Cardiac muscle cell (in vitro differentiated cells and primary cell): Measurements from ENCODE around the gene CCDC157. TPM values are rescaled to one million over a fixed set of nuclear protein-coding genes. Genes with fewer than 3 reads are reported as not detected.
"Not testable (repeated sequence)": the region's sequence is repeated elsewhere in the genome, so short reads cannot be mapped to it uniquely, and the experiment has no call there.

Experiments used
- DNase-seq, 2 donors: peaks; one replicate each; pipeline versions ENCODE4 v3.0.0 to v3.0.0-alpha.2; 2010 to 2017; ENCODE audit warnings: low read depth in 1 of 2, low spot score in 1 of 2
- H3K27ac ChIP-seq: fragments of 200-600 bp; sonication (generic); 2 replicates; pipeline ENCODE4 v1.5.1; 2016
- H3K27me3 ChIP-seq: fragments of 200-600 bp; sonication (generic); 2 replicates; pipeline ENCODE4 v1.6.0; 2016; ENCODE audit warnings: control low read depth
- H3K36me3 ChIP-seq: fragments of 200-600 bp; sonication (generic); 2 replicates; pipeline ENCODE4 v1.5.1; 2016; ENCODE audit warnings: control low read depth
- H3K4me1 ChIP-seq: fragments of 200-600 bp; sonication (generic); 2 replicates; pipeline ENCODE4 v1.8.1; 2017; ENCODE audit warnings: low read depth, mild to moderate bottlenecking, mixed run types
- H3K4me3 ChIP-seq: fragments of 200-600 bp; sonication (generic); 2 replicates; pipeline ENCODE4 v1.5.1; 2016; ENCODE audit warnings: mild to moderate bottlenecking
- H3K9me3 ChIP-seq: fragments of 200-600 bp; sonication (generic); 2 replicates; pipeline ENCODE4 v1.5.1; 2017; ENCODE audit warnings: low read depth, mild to moderate bottlenecking, control low read depth
- CTCF ChIP-seq: IDR thresholded peaks from 2 replicates; pipeline ENCODE4 v1.5.1; 2012; ENCODE audit warnings: low read depth, mild to moderate bottlenecking, low read length
- polyA plus RNA-seq: library from polyadenylated mRNA; unstranded; fragments of >200 nt; fragmentation: Nextera tagmentation; extraction: Ambion mirVana; gene quantifications from 2 replicates; pipeline ENCODE4 v1.2.1, GENCODE V29; 2016
- total RNA-seq: library from RNA; depleted of rRNA; stranded (reverse); fragments of >200 nt; gene quantifications from 2 replicates; pipeline ENCODE4 v1.2.3, GENCODE V29; 2016

Gene CCDC157
- total and polyA plus RNA-seq, 2 experiments from 2014 or later = 7.1 to 8.7 TPM

GRCh38 chr22:30402028-30402765 lies 45.4 kb downstream of the CCDC157 start:
- H3K27ac ChIP-seq = no peak overlapping the region
- TF ChIP-seq CTCF = no peak
- peaks cover 6% of the 10 kb centered on the region for H3K4me1 ChIP-seq
- no peaks in the 10 kb centered on the region for H3K36me3 ChIP-seq
- H3K27me3 ChIP-seq = no peaks in the 10 kb centered on the region
- peak in 1 of 2 donors; percentile 29 for DNase-seq
- H3K9me3 ChIP-seq = no peaks in the 10 kb centered on the region
- H3K4me3 ChIP-seq = no peak overlapping the region

GRCh38 chr22:30402766-30403104 lies 45.9 kb downstream of the CCDC157 start:
- not testable (repeated sequence) for H3K4me3 ChIP-seq, H3K4me1 ChIP-seq, H3K9me3 ChIP-seq, H3K36me3 ChIP-seq, DNase-seq, H3K27ac ChIP-seq, H3K27me3 ChIP-seq

- H3K36me3 ChIP-seq = no peaks in the 10 kb centered on the region
- no peak for TF ChIP-seq CTCF
- no peaks in the 10 kb centered on the region for H3K27me3 ChIP-seq
Measured at GRCh38 chr22:30404307-30404706, 47.5 kb downstream of the CCDC157 start.

DNA sequence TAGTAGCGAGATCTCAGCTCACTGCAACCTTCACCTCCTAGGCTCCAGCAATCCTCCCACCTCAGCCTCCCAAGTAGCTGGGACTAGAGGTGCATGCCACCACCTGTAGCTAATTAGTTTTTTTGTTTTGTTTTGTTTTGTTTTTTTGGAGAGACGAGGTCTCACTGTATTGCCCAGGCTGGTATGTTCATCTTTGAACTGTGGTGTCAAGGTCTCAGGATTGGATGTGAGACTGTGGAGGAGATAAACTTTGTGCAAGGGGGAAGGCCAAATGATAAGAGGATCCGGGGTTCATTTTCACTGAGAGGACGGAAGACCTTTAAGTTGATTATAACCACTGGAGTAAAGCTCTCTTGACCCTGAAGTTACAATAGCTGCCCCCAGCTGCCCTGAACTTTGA lies 48.9 kb downstream of the CCDC157 start:
- TF ChIP-seq CTCF = no peak

More at GRCh38 chr22:30404307-30404706, 47.5 kb downstream of the CCDC157 start:
- Histone ChIP-seq H3K4me1 (peaks cover 6% of the 10 kb centered on the region), H3K9me3 (no peaks in the 10 kb centered on the region), H3K4me3 (no peak overlapping the region), H3K27ac (no peak overlapping the region)
- no peak for DNase-seq

DNA sequence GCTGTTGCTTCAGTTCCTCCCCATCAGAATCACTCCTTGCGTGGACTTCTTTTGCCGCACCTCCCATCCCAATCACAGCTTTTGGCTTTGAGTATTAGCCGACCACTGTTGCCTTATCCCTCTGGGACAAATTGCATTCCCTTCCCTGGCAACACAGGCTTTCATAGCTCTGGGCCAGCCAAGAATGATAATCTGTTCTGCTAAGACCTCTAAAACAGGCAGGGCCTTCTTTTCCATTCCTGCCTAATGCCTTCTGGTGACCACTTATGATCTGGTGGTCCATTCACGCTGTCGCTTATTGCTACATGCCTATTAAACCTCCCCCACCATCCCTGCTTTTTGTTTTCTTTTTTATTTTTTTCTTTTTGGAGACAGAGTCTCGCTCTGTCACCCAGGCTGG lies 49.6 kb downstream of the CCDC157 start:
- H3K36me3 ChIP-seq = no peaks in the 10 kb centered on the region
- no peak overlapping the region for H3K4me3 ChIP-seq
- peaks cover 6% of the 10 kb centered on the region for H3K4me1 ChIP-seq
- DNase-seq = no peak
- TF ChIP-seq CTCF = no peak
- H3K27me3 ChIP-seq = no peaks in the 10 kb centered on the region
- no peak overlapping the region for H3K27ac ChIP-seq
- no peaks in the 10 kb centered on the region for H3K9me3 ChIP-seq

More for the DNA sequence above, 48.9 kb downstream of the CCDC157 start:
- H3K4me3 ChIP-seq = no peak overlapping the region
- no peak for DNase-seq
- no peaks in the 10 kb centered on the region for H3K27me3 ChIP-seq
- H3K4me1 ChIP-seq = peaks cover 6% of the 10 kb centered on the region
- H3K9me3 ChIP-seq = no peaks in the 10 kb centered on the region
- H3K27ac ChIP-seq = no peak overlapping the region
- H3K36me3 ChIP-seq = no peaks in the 10 kb centered on the region

DNA sequence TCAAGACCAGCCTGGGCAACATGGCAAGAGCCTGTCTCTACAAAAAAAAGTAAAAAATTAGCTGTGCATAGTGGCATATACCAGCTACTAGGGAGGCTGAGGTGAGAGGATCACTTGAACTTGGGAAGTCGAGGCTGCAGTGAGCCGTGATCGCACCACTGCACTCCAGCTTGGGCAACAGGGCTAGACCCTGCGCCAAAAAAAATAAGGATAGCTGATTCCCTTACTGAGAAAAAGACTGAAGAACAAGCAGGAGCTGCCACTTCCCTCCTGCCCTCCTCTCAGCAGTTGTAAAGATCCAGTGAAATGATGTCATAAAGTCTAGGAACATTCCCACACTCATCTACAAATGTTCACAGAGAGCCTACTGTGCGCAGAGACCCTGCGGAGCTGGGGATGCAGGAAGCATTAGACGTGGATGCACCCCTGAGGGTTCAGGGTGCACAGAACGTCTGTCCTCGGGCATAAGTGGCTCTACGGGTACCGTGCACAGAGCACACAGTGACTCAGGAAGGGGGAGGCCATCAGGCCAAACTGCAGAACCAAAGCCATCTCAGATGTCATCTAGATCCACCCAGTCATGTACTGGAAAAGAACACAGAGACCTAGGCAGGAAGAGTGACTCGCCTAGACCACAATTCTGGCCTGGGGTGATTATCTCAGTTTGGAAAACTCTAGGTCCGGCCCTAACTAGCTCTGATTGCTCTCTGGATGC lies 51.7 kb downstream of the CCDC157 start:
- Histone ChIP-seq H3K27ac (no peak overlapping the region), H3K27me3 (no peaks in the 10 kb centered on the region), H3K36me3 (no peaks in the 10 kb centered on the region)

More for the DNA sequence above, 51.7 kb downstream of the CCDC157 start:
- Histone ChIP-seq H3K9me3 (no peaks in the 10 kb centered on the region), H3K4me3 (no peak overlapping the region), H3K4me1 (no peaks in the 10 kb centered on the region)
- TF ChIP-seq CTCF = no peak
- DNase-seq = no peak
